Fibroblast of pulmonary artery (primary cell): ENCODE measurements around the gene PCGF1.
"Not testable (repeated sequence)": the region's sequence is repeated elsewhere in the genome, so short reads cannot be mapped to it uniquely, and the experiment has no call there.

ENCODE experiments used
- DNase-seq: peaks from one replicate; pipeline ENCODE4 v3.0.0-alpha.2; 2010; ENCODE audit warnings: low read depth
- H3K4me3 ChIP-seq: replicated peaks from 2 replicates; pipeline ENCODE4 v1.5.1; 2011; ENCODE audit warnings: low read depth, mild to moderate bottlenecking, control low read depth, low read length, moderate library complexity
- CTCF ChIP-seq: IDR thresholded peaks from 2 replicates; pipeline ENCODE4 v1.5.1; 2011; ENCODE audit warnings: mild to moderate bottlenecking, control low read depth, low read length, inconsistent platforms; ENCODE audit errors: missing control alignments

PCGF1 gene

GRCh38 chr2:74462786-74463105 is 44.7 kb downstream of the PCGF1 start:
- no peak for DNase-seq
- no peak overlapping the region for H3K4me3 ChIP-seq
- TF ChIP-seq CTCF = no peak

- no peak for DNase-seq
- no peak overlapping the region for H3K4me3 ChIP-seq
- TF ChIP-seq CTCF = no peak
Observed at GRCh38 chr2:74462054-74462785, 45.3 kb downstream of the PCGF1 start.

GRCh38 chr2:74461187-74462053 is 46.1 kb downstream of the PCGF1 start:
- no peak for DNase-seq
- TF ChIP-seq CTCF = peak; percentile 7
- H3K4me3 ChIP-seq = no peak overlapping the region

GRCh38 chr2:74460187-74460586 is 47.3 kb downstream of the PCGF1 start:
- not testable (repeated sequence) for DNase-seq, H3K4me3 ChIP-seq

- peak overlapping the region; percentile 97 for H3K4me3 ChIP-seq
- DNase-seq = not testable (repeated sequence)
Observed at GRCh38 chr2:74459503-74460118, 47.9 kb downstream of the PCGF1 start.

- peak overlapping the region; percentile 97 for H3K4me3 ChIP-seq
- TF ChIP-seq CTCF = no peak
- DNase-seq = no peak
Observed at GRCh38 chr2:74458938-74459363, 48.5 kb downstream of the PCGF1 start.

GRCh38 chr2:74458132-74458937 is 49.2 kb downstream of the PCGF1 start, which contains the start of gene WBP1:
WBP1 (plus strand) TSS chr2:74458438; CDS start chr2:74458603, 165 bp downstream.
- peak within 1 kb of the TSS; percentile 97 for H3K4me3 ChIP-seq
- TF ChIP-seq CTCF = no peak
- DNase-seq = peak; percentile 100
